Stimulated activated CD8-positive, alpha-beta memory T cell treated with anti-CD3 and anti-CD28 coated beads, Interleukin-15, amount 100 ng/mL, for 48 hours (primary cell): ENCODE results near the gene SYDE2.
A peak's percentile ranks its signal among the peaks of the same experiment; 100 is the strongest.
"Not testable (repeated sequence)": the region's sequence is repeated elsewhere in the genome, so short reads cannot be mapped to it uniquely, and the experiment has no call there.

Experiments used
- DNase-seq, 2 donors: peaks; one replicate each; pipeline ENCODE4 v3.0.0-alpha.2; 2020; ENCODE audit warnings: low read depth in 2 of 2

Gene SYDE2

DNA sequence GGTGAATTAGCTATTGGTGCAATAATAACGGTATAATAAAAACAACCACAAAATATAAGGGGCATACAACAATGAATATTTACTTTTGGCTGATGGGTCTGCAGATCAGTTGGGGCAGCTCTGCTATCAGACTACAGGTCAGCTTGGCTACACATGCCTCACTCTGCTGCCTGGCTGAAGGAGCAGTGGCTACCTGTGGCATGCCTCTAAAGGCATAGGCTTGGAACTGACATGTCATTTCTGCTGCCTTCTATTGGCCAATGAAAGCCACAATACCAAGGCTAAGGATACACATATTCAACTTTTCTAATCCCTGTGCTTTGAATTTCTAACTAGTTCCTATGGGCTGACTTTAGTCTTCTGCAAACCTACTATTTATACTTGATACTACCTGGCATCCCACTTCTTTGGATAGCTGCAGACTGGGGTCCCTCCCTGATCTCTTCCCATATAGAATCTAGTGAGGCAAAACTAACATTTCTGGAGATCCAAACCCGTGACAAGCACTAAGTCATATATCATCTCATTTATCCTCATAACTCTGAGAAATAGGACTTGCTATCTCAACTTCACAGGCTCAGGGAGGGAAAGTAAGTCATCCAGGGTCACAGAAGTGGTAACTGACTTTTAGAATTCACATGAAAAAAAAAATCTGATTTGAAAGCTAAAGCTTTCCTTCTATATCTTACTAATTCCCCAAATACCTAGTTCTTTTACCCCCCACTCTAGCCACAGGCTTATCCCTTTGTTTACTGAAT lies 19.2 kb upstream of the SYDE2 start:
- DNase-seq = no peak

DNA sequence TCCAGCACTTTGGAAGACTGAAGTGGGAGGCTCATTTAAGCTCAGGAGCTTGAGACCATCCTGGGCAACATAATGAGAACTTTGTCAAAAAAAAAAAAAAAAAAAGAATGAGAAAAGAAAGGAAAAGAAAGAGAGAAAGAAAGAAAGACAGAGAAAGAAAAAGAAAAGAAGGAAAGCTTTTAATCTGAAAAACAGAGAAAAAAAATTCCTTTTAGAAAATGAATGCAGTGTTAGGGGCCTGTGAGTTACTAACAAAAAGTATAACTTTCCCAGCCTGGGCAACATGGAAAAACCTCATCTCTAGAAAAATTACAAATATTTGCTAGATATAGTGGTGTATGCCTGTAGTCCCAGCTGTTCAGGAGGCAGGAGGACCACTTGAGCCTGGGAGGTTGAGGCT lies 15.9 kb upstream of the SYDE2 start:
- no peak for DNase-seq

DNA sequence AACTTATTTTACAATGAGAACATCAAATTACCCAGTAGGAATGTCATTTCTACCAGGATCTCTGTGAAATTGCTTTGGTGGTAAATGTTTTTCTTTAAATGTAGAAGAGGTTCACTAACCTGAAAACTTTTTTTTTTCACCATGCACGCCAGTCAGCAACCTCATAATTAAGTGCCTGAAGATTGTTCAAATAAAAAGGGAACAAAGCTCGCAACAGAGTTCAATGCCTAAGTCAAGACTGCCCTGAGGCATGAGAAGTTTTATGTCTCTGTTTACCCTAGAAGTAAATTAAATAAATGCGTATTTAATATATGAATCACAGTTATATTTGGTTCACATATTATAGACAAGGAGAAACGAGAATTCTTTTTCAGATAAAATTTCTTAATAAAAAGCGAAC lies 13.8 kb upstream of the SYDE2 start:
- no peak for DNase-seq

DNA sequence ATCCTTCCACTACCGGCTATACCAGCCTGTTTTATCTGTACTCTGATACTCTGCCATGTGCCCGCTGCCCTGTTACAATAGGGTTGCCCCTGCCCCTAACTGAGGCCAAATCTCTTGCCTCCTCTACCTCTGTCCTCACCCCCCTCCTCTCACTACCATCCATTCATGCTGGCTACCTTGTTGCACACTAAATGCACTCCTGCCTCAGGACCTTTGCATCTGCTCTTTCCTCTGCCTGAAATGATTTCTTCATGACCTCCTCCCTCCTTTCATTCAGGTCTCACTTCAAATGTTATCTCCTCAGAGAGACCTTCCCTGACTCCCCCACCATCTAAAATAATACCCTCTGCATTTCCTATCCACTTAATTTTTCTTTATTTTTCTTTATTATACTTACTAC lies 7.7 kb upstream of the SYDE2 start:
- DNase-seq = no peak

DNA sequence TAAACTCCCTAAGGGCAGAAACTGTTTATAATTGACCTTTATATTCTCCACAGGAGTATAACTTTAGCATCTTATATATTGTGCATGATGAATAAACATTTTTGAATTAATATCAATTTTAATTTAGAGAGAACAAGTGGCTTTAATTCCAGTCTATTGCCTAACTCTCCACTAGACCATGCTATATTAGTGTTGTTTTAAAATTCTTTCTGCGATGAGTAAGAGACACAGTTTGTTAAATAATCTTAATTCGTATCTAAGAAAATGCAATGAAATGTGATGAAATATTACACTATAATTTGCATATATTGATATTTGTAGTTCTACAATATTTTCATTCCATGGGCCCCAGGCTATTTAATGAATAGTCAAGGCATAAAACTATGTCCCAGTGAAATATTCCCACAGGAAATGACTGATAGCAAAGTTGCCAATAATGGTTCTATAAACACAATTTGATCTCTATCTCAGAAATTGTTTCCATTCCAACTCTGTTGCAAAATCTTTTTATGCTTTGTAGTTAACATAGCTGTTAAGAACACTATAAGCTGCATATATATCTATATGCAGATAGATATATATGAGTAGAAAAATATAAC lies 2.9 kb upstream of the SYDE2 start:
- DNase-seq = no peak

DNA sequence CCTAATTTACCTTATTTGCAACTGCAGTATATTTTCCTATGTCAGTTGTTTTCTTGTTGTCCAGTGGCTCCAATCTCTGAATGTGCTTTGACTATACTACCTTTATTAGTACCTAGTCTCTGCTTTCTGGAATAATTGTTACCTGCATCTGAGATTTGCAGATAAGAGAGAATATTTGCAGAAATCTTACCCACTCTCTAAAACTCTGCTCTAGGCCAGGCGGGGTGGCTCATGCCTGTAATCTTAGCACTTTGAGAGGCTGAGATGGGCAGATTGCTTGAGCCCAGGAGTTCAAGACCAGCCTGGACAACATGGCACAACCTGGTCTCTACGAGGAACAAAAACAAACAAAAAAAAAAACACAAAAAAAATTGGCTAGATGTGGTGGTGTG lies 2.0 kb upstream of the SYDE2 start:
- no peak for DNase-seq

DNA sequence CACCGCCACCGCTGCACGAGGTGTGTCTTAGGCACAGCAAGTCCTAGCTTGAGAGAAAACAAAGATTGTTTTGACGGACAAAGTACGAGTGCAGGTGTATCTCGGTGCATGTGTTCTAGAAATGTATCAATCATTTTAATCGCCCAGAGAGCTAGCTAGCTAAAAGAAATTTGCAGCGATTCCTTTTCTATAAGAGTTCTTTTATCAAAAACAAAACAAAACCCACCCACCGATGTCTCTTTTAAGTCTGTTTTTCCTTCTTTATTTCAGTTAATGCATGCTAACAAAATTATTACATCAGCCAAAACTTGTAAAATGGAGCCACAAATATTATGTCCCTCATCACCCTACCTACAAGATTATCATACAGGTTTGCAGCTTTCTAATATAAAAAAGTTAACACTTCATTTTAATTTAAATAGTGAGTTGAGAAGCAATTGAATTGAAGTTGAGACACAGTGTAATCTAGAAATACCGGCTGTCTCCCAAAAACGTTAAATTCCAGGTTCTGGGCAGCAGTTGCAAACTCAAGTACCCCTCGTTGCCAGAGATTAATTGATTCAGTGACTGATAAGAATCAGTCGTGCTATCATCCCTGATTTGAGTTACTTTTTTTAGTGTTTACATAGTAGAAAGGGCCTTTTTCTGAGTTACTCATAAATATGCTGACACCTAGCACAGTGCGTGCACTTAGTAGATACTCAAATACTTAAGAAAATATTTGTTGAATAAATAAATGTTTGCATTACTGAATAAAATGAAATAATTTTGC lies 1.5 kb upstream of the SYDE2 start:
- DNase-seq = no peak

DNA sequence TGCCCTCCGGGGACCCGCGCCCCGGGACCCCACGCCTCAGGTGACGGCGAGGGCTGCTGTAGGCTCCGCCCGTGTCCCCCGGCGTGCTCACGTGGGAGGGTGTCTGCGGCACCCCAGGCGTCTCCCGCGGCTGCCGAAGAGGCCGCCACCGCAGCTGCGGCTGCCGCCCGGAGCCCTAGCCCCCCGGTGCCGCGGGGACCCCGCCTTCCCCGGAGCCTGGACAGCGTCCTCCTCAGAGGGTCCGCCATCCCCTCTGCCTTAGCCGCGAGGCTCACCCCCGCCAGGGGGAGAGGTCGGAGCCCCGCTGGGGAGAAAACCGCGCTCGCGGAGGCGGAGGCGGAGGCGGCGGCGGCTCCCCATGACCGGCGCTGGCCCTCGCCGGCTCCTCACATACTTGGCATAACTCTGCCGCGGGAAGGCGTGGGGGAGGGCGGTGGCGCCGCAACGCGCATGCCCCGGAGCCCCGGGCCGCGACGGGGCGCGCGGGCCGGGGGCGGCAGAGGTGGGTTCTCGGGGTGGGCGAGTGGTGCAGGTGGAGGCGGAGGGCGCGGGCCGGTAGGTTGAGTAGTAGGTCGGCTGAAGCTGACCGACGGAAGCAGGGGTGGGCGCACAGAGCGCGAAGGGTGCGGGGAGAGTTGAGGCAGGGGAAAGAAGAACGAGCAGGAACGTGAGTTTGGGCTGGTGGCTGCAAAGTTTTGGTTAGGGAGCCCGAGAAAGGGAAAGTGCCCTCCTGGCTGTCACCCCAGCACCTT lies 700 bp upstream of the SYDE2 start:
- peak; percentile 32 to 40 for DNase-seq

DNA sequence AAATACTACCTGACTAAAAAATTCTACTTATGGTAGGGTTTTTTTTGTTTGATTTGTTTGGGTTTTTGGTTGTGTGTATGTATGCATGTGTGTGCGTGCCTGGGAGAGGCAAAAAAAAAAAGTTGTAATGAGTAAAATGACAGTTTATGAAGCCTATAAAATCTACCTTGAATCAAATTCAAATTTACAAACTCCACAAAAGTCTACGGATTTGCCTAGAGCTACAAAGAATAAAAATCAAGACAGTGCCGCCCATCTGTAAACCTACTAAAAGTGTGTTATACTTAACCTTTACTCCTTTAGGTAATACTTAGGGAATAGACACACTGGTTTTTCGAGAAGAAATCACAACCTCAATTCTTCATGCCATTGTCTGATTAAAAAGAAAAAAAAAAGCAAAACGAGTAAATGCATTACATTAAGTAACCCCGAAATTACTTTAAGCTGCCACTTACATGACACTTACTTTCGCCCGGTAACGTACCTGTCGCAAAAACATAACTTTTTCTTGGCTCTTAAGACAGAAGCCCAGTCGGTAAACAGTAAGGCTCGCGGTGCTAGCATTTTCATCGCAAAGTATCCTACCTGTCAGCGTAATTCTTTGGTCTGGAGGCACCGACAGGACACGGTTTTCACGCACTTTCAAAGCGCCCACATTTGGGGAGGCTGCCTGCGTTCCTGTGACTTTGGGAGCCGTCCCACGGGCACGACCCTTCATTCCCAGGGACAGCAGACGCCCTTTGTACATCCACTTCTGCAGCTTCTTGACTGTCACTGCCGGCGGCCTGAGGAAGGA lies 951 bp downstream of the SYDE2 start:
- no peak for DNase-seq

DNA sequence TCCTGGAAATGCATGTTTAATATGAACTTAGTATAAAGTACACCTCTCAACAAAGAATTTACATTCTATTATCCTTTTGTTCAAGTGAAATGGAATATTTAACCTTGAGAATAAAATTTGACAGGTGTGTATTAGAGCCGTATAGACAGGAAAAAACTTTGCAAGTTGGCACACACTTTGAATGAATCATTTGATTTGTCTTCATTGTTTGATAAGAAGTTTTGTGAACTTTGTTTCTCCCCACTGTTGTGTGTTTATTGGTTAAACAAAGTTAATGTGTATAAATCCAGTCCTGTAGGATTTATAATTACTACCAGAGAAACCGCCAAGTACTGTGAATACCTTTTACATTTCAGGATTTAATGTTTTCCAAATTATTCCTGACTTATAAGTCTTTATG lies 2.0 kb downstream of the SYDE2 start:
- no peak for DNase-seq

DNA sequence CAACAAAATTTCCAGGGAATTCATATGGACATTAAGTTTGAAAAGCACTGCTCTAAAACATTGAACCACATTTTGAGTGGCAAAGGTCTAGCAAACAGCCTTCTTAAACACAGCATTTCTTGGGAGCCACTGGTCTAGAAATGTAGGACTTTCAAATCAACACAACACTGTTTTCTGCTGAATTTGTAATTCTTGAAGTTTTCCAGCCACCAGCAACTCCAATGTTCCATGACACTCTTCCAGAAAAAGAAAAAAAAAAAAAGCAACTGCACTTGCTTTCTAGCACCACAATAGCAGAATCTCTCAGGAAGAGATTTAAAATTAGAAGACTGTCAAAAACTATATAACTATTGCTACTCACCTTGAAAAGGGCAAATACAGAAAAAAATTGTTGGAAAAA lies 4.5 kb downstream of the SYDE2 start:
- no peak for DNase-seq

DNA sequence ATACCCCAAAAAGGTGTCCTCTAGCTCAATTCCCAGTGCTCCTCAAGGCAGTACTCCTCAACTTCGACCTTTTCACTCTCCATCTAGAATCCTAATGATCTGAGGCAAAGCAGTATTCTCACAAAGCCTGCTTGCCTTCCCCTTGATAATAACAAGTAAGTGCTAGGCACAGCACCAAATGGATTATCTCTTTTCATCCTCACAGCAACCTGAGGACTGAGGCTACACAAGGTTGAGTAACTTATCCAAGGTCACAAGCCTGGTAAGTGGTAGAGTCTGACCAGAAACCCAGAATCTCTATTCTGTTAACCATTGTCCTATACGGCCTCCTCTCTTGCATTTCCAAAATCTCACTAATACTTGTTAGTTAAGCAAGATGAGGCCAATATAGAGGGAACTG lies 5.1 kb downstream of the SYDE2 start:
- no peak for DNase-seq

DNA sequence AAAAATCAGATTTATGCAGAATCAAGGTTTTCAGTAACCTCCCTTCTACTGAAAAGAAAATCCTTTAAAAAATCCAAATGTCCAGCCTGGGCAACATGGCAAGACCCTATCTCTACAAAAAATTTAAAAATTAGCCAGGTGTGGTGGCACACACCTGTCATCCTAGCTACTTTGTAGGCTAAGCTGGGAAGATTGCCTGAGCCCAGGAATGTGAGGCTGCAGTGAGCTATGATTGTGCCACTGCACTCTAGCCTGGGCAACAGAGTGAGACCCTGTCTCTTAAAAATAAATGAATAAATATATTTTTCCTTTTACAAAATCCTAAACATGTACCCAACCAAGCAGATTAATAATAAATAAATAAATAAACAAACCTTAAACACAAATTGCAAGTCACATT lies 8.7 kb downstream of the SYDE2 start:
- not testable (repeated sequence) for DNase-seq

DNA sequence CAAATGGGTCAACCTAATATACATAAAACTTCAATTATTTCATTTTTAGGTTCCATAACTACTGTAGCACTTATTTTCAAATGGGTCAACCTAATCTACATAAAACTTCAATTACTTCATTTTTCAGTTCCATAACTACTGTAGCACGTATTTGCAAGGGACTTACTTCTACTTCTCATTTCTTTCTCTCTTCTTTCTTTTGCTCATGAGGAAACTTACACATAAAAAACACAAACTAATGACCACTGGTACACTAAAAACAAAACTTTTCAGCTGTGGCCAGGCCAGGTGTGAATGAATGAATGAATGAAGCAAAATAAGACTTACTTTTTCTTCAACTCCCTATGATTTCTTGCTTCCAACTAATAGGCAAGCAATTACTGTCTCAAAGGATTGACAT lies 11.7 kb downstream of the SYDE2 start:
- DNase-seq = no peak

DNA sequence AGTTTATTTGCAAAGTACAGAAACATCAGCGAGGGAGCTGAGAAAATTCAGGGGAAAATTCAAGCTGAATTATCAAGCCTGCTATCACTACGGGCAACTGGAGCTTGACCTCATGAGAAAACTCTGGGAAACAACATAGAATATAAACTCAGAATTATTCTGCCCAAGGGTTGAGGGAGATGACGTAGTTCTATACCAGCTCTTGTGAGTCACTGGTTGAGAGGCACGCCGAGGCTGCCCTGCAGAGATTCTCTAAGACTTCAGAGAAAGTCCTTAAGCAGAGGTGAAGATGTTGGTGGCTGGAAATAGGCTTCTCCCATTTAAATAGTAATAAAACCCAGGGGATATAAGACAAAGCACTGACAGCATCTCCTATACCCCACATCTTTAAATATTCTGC lies 12.3 kb downstream of the SYDE2 start:
- DNase-seq = no peak

DNA sequence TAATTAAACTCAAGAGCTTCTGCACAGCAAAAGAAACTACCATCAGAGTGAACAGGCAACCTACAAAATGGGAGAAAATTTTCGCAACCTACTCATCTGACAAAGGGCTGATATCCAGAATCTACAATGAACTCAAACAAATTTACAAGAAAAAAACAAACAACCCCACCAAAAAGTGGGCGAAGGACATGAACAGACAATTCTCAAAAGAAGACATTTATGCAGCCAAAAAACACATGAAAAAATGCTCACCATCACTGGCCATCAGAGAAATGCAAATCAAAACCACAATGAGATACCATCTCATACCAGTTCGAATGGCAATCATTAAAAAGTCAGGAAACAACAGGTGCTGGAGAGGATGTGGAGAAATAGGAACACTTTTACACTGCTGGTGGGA lies 13.8 kb downstream of the SYDE2 start:
- not testable (repeated sequence) for DNase-seq

DNA sequence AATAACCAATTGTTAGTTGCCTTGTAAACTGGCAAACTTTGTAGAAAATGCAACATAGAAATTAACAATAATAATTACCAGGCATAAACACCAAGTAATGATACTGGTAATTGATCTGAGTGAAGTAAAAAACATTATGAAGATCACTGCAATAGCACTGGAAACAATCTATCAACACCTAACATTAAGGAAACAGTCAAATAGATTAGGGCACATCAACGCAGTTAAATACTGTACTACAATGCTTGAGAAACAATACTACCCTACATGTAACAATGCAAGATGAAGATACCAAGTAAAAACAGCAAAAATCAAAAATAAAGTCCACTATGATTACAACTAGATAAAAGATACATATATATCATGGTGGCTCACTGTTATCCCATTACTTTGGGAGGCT lies 16.6 kb downstream of the SYDE2 start:
- no peak for DNase-seq

DNA sequence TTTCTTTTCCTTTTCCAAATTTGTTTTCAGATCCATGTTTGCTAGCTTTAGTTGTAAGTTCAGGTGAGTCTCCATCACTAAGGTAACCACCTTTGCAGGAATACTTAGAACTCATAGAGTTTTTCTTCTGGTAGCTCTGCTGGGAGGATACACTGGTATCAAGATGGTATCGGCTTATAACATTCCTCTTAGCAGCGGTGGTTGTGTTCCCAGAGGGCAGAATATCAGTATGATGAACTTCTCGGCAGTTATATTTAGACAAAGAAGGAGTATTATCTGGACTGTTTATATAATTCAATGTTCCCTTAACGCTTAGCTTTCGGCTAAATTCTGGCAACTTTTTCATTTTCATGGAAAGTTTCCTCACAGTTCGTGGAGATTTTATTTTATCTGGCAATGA lies 18.1 kb downstream of the SYDE2 start:
- no peak for DNase-seq

DNA sequence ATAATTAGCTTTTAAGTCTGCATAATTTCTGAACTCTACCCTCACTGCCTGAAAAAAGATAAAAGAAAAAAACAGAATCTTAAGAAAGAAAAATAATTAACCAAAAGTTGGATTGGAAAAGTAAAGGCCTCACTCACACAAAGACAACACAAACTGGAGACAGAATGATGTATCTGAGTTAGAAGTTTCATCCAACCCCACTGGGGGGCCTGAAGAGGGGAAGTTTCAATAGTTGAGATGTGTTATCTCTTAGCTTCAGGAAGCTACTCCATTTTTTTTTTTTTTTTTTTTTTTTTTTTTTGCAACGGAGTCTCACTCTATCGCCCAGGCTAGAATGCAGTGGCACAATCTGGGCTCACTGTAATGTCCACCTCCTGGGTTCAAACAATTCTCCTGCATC lies 19.9 kb downstream of the SYDE2 start:
- no peak for DNase-seq

DNA sequence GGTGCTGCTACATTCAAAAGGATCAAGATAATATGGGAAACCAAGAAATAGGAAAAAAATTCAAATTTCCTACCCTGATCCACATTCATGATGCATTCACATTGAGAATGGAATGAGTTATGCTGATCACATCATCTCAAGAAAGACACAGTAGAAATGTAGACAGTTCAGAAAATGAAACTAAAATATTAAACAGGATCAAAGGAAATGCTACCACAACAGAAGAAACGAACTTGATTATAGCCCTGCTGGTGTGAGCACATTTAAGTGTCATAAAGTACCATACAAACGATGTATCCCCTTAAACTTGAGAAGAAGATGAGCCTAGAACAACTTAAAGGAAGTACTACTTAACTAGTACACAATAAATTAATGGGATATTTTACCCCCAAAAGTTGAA lies 21.3 kb downstream of the SYDE2 start:
- DNase-seq = no peak

DNA sequence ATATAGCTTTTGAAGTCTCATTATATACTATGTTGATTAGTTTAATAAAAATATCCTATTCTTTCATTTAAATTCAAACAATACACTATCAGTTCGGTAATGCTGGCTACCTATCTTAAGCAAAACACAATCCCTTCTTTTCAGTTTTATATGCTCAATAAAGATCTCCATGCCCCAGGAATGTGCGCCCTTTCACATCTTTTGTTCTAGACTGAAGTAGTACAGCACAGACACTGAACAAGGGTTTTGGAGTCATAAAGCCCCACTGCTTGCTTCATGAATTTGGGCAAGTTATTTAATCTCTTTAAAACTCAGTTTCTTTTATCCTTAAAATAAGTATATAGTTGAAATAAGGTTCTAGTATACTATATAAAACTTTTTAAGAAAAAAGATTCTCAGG lies 22.4 kb downstream of the SYDE2 start:
- no peak for DNase-seq

DNA sequence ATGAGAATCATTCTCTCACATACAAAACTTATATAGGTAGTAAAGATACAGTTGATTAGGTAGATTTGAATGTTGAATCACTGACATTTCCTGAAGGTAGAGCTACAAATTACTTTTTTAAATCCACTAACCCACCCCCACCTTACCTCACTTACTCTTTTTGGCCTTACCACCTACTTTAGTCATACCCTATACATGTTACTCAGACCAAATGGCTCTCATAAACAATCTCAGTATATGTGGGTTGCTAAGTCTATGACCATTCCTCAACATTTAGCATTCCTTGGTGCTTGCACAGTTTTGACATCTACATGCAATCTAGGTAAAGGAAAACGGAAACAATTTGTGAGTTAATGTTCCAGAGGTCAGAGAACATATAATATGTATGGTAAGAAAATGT lies 26.3 kb downstream of the SYDE2 start:
- no peak for DNase-seq
